ENCODE data around the gene STEAP4. TPM values are rescaled to one million over a fixed set of nuclear protein-coding genes. Genes with fewer than 3 reads are reported as not detected.

STEAP4 gene
- total and polyA plus RNA-seq, 9 of the 15 experiments (the other 6 are each of a cell fraction or from before 2014, with no cell fraction given): 0.07 TPM; not detected in 8

DNA sequence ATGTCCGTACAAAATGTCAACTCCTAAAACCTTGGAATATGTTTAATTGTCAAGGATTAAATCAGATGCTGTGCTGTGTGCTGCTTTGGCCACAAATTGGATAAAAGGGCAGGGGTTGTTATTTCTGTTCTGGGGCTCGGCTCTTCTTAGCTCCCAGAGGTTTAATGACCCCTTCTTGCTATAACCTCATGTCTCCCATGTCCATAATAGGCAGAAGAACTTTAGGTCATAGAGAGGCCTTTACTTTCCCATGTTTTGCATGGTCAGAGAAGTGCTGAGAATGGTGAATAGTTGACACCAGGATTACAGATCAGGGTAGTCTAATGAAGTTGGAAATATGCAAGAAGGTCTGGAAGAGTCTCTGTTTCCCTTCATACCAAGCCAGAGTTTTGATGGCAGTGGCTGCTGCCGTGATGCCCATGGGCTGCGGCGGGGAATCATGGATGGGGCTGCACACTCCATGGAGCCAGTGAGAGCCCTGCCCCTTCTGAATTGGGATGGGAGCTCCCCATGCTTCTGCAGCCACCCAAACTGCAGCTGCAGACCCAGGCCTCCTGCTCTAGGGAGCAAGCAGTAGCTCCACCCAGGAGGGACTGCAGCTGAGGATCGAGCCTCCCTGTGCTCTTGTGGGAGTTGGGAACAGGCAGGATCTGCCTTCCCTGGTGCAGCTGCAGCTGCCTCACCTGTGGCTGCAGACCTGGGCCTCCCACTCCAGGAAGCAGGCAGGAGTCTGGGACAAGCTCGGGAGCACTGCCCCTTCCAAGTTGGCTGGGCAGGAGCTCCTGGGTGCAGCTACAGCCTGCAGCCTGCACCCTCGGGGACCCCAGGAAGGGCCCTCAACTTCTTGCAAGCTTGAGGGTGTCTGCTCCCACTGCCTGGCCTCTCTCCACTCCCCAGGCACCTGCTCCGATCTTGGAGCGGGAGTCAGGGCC, 23.1 kb upstream of the STEAP4 start (continued):
- TF ChIP-seq POLR3A (IDR thresholded peaks at IDR 0.05; ENCODE audit: borderline replicate concordance, extremely low read depth, insufficient read depth, insufficient read length) (no peak), CTBP1 (IDR thresholded peaks at IDR 0.05; ENCODE audit: borderline replicate concordance) (no peak), ZFP30 (CRISPR knock-in tag; IDR thresholded peaks at IDR 0.05; ENCODE audit: borderline replicate concordance) (no peak), SMARCA4 (IDR thresholded peaks at IDR 0.05) (no peak), NFE2 (IDR thresholded peaks at IDR 0.05; ENCODE audit: low read depth) (no peak)
- TF ChIP-seq, protein P1, sequence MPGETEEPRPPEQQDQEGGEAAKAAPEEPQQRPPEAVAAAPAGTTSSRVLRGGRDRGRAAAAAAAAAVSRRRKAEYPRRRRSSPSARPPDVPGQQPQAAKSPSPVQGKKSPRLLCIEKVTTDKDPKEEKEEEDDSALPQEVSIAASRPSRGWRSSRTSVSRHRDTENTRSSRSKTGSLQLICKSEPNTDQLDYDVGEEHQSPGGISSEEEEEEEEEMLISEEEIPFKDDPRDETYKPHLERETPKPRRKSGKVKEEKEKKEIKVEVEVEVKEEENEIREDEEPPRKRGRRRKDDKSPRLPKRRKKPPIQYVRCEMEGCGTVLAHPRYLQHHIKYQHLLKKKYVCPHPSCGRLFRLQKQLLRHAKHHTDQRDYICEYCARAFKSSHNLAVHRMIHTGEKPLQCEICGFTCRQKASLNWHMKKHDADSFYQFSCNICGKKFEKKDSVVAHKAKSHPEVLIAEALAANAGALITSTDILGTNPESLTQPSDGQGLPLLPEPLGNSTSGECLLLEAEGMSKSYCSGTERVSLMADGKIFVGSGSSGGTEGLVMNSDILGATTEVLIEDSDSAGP (CRISPR knock-in tag; IDR thresholded peaks at IDR 0.05): no peak

DNA sequence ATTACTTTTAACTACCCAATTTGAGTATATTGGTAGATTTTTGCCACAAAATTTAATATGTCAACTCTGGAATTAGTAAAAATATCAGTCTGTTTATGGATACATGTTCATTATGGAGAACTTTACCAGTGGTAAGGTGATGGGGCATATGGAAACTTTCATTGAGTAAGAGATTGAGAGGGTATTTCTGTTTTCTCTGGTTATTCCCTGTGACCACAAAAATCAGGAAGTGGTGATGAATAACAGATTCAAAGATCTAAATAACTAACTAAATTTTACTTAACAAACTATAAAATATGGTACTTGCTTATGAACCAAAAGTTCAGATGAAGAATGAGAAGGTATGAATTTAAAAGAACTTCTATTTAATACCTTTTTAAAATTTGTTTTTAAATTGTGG, 22.1 kb upstream of the STEAP4 start:
- ATAC-seq (no peak), FAIRE-seq (no peak), DNase-seq (ENCODE audit: extremely low read depth in 1 of 4, low spot score in 3 of 4) (no peak)
- H3K4me2 ChIP-seq (ENCODE audit: insufficient read depth, low read length): no peak overlapping the region
- H3K4me1 ChIP-seq (replicated peaks in 1 of 2; ENCODE audit: control insufficient read depth in 2 of 2, insufficient read depth in 2 of 2, low read length in 2 of 2): no peaks in the 10 kb centered on the region
- no peaks in the 10 kb centered on the region for H3K79me2 ChIP-seq (ENCODE audit: control insufficient read depth, insufficient read depth, low read length)
- H3K36me3 ChIP-seq (ENCODE audit: control insufficient read depth, insufficient read depth, low read length): no peaks in the 10 kb centered on the region
- no peak overlapping the region for H3K27ac ChIP-seq (ENCODE audit: extremely low read depth, low read depth, low read length)
- no TSS peak for BruUV-seq (replicated peaks)
- ChIA-PET POLR2A (no interaction called here), CTCF (ENCODE audit: low intra/inter-chr PET ratio) (no interaction called here)
- in situ Hi-C loops (cut with MboI) (no loop called here), intact Hi-C loops (cut with micrococcal nuclease) (no loop called here)
- no peaks in the 10 kb centered on the region for H4K20me1 ChIP-seq (replicated peaks; ENCODE audit: control insufficient read depth, insufficient read depth, low read length)
- H3K9me1 ChIP-seq (ENCODE audit: control insufficient read depth, insufficient read depth, low read length): no peaks in the 10 kb centered on the region
- no peak overlapping the region for H3K4me3 ChIP-seq
- no peak overlapping the region for H2AFZ ChIP-seq (ENCODE audit: low read depth, low read length)
- no peaks in the 10 kb centered on the region for H3K27me3 ChIP-seq (ENCODE audit: control insufficient read depth in 2 of 2, insufficient read depth in 2 of 2, low read length in 2 of 2)
- H3K9me3 ChIP-seq (replicated peaks; ENCODE audit: control insufficient read depth, insufficient read depth, low read depth, low read length): no peaks in the 10 kb centered on the region
- H3K9ac ChIP-seq (ENCODE audit: insufficient read depth in 1 of 2, low read depth in 2 of 2, low read length in 2 of 2): no peak overlapping the region
- TF ChIP-seq NONO (IDR thresholded peaks at IDR 0.05; ENCODE audit: low read depth in 2 of 2, low read length in 1 of 2) (no peak), PTTG1 (tag; IDR thresholded peaks at IDR 0.05; ENCODE audit: low read depth) (no peak), MBD2 (IDR thresholded peaks at IDR 0.05; ENCODE audit: borderline replicate concordance, low read depth) (no peak), ARID1B (IDR thresholded peaks at IDR 0.05) (no peak), BACH1 (tag; IDR thresholded peaks at IDR 0.05) (no peak), RBM15 (IDR thresholded peaks at IDR 0.05; ENCODE audit: insufficient read depth, low read length) (no peak), BDP1 (IDR thresholded peaks at IDR 0.05; ENCODE audit: insufficient read depth, insufficient read length) (no peak), NCOA1 (IDR thresholded peaks at IDR 0.05; ENCODE audit: low read depth) (no peak), HCFC1 (IDR thresholded peaks at IDR 0.05; ENCODE audit: low read depth, low read length) (no peak), PYGO2 (tag; IDR thresholded peaks at IDR 0.05) (no peak)
- TF ChIP-seq, protein P2, sequence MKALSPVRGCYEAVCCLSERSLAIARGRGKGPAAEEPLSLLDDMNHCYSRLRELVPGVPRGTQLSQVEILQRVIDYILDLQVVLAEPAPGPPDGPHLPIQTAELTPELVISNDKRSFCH (CRISPR knock-in tag; IDR thresholded peaks at IDR 0.05): no peak
- TF ChIP-seq, protein P2 (tag; IDR thresholded peaks at IDR 0.05): no peak
- TF ChIP-seq, protein P3, sequence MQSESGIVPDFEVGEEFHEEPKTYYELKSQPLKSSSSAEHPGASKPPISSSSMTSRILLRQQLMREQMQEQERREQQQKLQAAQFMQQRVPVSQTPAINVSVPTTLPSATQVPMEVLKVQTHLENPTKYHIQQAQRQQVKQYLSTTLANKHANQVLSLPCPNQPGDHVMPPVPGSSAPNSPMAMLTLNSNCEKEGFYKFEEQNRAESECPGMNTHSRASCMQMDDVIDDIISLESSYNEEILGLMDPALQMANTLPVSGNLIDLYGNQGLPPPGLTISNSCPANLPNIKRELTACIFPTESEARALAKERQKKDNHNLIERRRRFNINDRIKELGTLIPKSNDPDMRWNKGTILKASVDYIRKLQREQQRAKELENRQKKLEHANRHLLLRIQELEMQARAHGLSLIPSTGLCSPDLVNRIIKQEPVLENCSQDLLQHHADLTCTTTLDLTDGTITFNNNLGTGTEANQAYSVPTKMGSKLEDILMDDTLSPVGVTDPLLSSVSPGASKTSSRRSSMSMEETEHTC (IDR thresholded peaks at IDR 0.05): no peak
